HFF-Myc (cell line): ENCODE results near the gene CIB4.

Source experiments
- DNase-seq: peaks from one replicate; pipeline ENCODE4 v3.0.0-alpha.2; 2011; ENCODE audit warnings: low read depth; ENCODE audit errors: extremely low read depth
- H3K4me3 ChIP-seq: replicated peaks from 2 replicates; pipeline ENCODE4 v1.5.1; 2011; ENCODE audit warnings: low read depth, mild to moderate bottlenecking, control low read depth, low read length
- CTCF ChIP-seq: IDR thresholded peaks from 2 replicates; pipeline ENCODE4 v1.5.1; 2012; ENCODE audit warnings: mild to moderate bottlenecking, low read depth, low read length, control low read depth; ENCODE audit errors: missing control alignments

The CIB4 gene

GRCh38 chr2:26534865-26535662, 106.1 kb downstream of the CIB4 start:
- no peak overlapping the region for H3K4me3 ChIP-seq
- no peak for DNase-seq
- no peak for TF ChIP-seq CTCF

GRCh38 chr2:26534098-26534864, 106.9 kb downstream of the CIB4 start:
- H3K4me3 ChIP-seq, result no peak overlapping the region
- no peak for DNase-seq
- TF ChIP-seq CTCF, result no peak

- no peak for TF ChIP-seq CTCF
- H3K4me3 ChIP-seq, result no peak overlapping the region
- DNase-seq, result no peak
Observed at GRCh38 chr2:26533661-26534060, 107.5 kb downstream of the CIB4 start.

- no peak for DNase-seq
- no peak overlapping the region for H3K4me3 ChIP-seq
- no peak for TF ChIP-seq CTCF
Observed at GRCh38 chr2:26532301-26533250, 108.6 kb downstream of the CIB4 start.
